Heart right ventricle (tissue), 16 donors: ENCODE data around the gene YEATS2. TPM values are rescaled to one million over a fixed set of nuclear protein-coding genes. Genes with fewer than 3 reads are reported as not detected.

ENCODE experiments used
- ATAC-seq, 8 donors: fragments of 200-7000 bp; cut with Tn5 transposase; one replicate each; pipeline ENCODE4 v1.9.1; 2020; ENCODE audit warnings: mild to moderate bottlenecking in 8 of 8, moderate library complexity in 8 of 8, moderate number of reproducible peaks in 1 of 8
- DNase-seq, 2 donors: peaks; one replicate each; pipeline ENCODE4 v3.0.0-alpha.2; 2020
- H3K27ac ChIP-seq, 10 donors: fragments of 200-600 bp; sonication (generic) in 2 of 10; one replicate each; pipeline versions ENCODE4 v1.5.0 to v1.8.0; 2020 to 2022; ENCODE audit warnings: mild to moderate bottlenecking in 3 of 10
- H3K27me3 ChIP-seq, 7 donors: fragments of 200-600 bp; one replicate each; pipeline ENCODE4 v1.8.0; 2021 to 2022; ENCODE audit warnings: mild to moderate bottlenecking in 2 of 7
- H3K36me3 ChIP-seq, 9 donors: fragments of 200-600 bp; sonication (generic) in 1 of 9; one replicate each; pipeline versions ENCODE4 v1.5.0 to v1.8.0; 2020 to 2022; ENCODE audit warnings: mild to moderate bottlenecking in 2 of 9
- H3K4me1 ChIP-seq, 9 donors: fragments of 200-600 bp; sonication (generic) in 1 of 9; one replicate each; pipeline versions ENCODE4 v1.5.0 to v1.8.0; 2020 to 2022; ENCODE audit warnings: mild to moderate bottlenecking in 4 of 9
- H3K4me3 ChIP-seq, 10 donors: fragments of 200-600 bp; sonication (generic) in 2 of 10; one replicate each; pipeline versions ENCODE4 v1.5.0 to v1.8.0; 2020 to 2022; ENCODE audit warnings: mild to moderate bottlenecking in 7 of 10, moderate library complexity in 2 of 10
- H3K9me3 ChIP-seq, 11 donors: fragments of 200-600 bp in 10 of 11; sonication (generic) in 2 of 11; one replicate each; pipeline versions ENCODE4 v1.5.0 to v1.8.0; 2013 to 2022; ENCODE audit warnings: mild to moderate bottlenecking in 2 of 11, control low read depth in 1 of 11, moderate library complexity in 1 of 11
- WGBS, 2 donors: extraction: QIAGEN DNeasy Blood & Tissue Kit; methylation state at CpG; one replicate each; pipeline ENCODE4 v1.1.7; 2013; ENCODE audit warnings: inconsistent platforms in 1 of 2; 5-methylcytosine and 5-hydroxymethylcytosine counted together
- intact Hi-C, 10 donors: fragments of 100-400 bp; cut with DNase I; formaldehyde crosslinking; loops; one replicate each; pipeline versions ENCODE4 v1.11.1 to v1.14.2; 2022
- long read RNA-seq, 3 donors: library from polyadenylated mRNA; unstranded; transcript quantifications; one replicate each; pipeline ENCODE4 v2.0.0, GENCODE V29; 2020 to 2021
- polyA plus RNA-seq, 2 donors: library from polyadenylated mRNA; stranded (reverse); fragments of 200-250 nt; gene quantifications; one replicate each; pipeline ENCODE4 v1.2.3, GENCODE V29; 2013
- total RNA-seq, 10 donors: library from RNA; stranded (reverse); fragmentation: NEBNext Ultra II Directional in 3 of 10; extraction: Animal tissue kit (Norgen Biotek cat#: 25700) in 3 of 10; gene quantifications; one replicate each; pipeline versions ENCODE4 v1.2.1 to v1.2.4, GENCODE V29; 2021 to 2023
- TF ChIP-seq, protein P1 (sequence below), 9 donors: fragments of 200-600 bp; sonication (generic) in 2 of 9; IDR thresholded peaks; one replicate each; pipeline versions ENCODE4 v1.5.0 to v1.8.0; 2021 to 2022; ENCODE audit warnings: antibody characterized with exemption in 9 of 9, mild to moderate bottlenecking in 5 of 9, moderate library complexity in 1 of 9
- donor health status: Arrhythmogenic right ventricular cardiomyopathy.
- donor health status: ischemic (EF 13 %, LVEDD 7.1; RV severe dilation, severe dysfunction).
- donor health status: healthy with polysubstance abuse.
- donor health status: DM: no; HTN: yes; CAD: no.
- donor health status: DM: no; HTN: no; CAD: no.
- donor health status: ischemic (EF 25% LVEDD 6.9; RV normal size, moderate dysfunction).
- donor health status: ischemic (EF 25% LVEDD 5.7; RV mildly dilated, moderate dysfunction).
- donor health status: healthy.
- donor health status: DM: yes; HTN: yes; CAD: no.
- donor health status: Ischemic cardiomyopathy.
- donor health status: ischemic (EF 35%, LVEDD 5.7; RV mildly dilated, moderate dysfunction).
- donor health status: nonischemic (EF 11% LVEDD 7.7; RV severe dilation, severe dysfunction).
- donor health status: DM: yes; HTN: yes; CAD: no.
- donor health status: PGD.
- donor health status: ischemic (EF 29% LVEDD 5.4; RV normal size, mild dysfunction).
- donor health status: nonischemic (EF 23%, LVEDD 6.1; RV moderate dilation, normal function).

Gene YEATS2
- total RNA-seq (10 to 100 TPM in 6 of 10 donors, 1 to 10 TPM in 4; 8.0 to 22.2 (median 10.5) TPM), polyA plus RNA-seq (1 to 10 TPM; 4.6 to 4.8 TPM)
- long read RNA-seq, donor 1, partial matches to known transcripts = 3 of 5 reads
- long read RNA-seq, donor 1, other reads (novel, unspliced or antisense) = 2 of 5 reads
- long read RNA-seq, donor 2, full-length matches to known transcripts = 1 of 11 reads
- long read RNA-seq, donor 2, partial matches to known transcripts = 7 of 11 reads
- long read RNA-seq, donor 2, other reads (novel, unspliced or antisense) = 3 of 11 reads
- long read RNA-seq, donor 3, partial matches to known transcripts = 8 of 10 reads
- long read RNA-seq, donor 3, other reads (novel, unspliced or antisense) = 2 of 10 reads

DNA sequence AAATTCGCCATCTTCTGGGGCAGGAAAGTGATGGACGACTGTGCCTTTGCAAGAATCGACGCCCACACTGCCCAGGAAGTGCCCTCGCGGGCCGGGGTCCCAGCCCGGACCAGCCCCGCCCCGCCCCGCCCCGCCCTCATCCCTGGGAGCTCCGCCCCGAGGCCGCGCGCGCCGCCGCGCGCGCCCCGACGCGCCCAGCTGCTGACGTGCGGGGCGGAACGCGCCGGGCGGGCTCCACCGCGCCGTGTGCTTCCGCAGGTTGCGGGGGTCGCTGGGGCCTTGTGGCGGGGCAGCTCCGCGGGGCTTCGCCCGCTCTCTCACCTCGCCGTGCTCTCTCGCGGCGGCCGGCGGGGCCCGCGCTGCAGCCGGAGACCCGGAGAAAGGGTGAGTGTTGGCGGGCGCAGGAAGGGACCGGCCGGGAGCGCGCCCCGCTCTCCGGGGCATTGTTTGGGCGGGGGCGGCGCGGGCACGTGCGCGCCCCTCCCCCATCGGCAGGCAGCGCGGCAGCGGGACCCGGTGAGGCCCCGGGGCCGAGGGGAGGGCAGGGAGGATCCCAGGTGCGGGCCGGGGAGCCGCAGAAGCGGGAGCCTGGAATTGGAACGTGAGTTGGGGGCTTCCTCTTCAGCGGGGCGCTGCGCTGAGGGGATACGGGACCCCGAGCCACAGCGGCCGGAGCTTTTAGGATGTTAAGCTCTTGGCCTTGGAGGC is at the start of gene YEATS2:
TSS of gene YEATS2 (plus strand) at position 188 of the 708 bp plus-strand sequence. CDS start 17,366 bp downstream, outside the sequence.
- 0% methylated on average over 61 to 89 of the region's 89 CpGs for WGBS, 2 donors
- peaks cover 0 to 35% (median 21%) of the 10 kb centered on the region in 9 donors for H3K4me1 ChIP-seq
- H3K9me3 ChIP-seq = no peaks in the 10 kb centered on the region
- ATAC-seq = peak; percentile 76 to 94 (median 88)
- no peaks in the 10 kb centered on the region for H3K27me3 ChIP-seq
- H3K36me3 ChIP-seq = peaks cover 0 to 14% (median 0%) of the 10 kb centered on the region in 9 donors
- TF ChIP-seq, protein P1, sequence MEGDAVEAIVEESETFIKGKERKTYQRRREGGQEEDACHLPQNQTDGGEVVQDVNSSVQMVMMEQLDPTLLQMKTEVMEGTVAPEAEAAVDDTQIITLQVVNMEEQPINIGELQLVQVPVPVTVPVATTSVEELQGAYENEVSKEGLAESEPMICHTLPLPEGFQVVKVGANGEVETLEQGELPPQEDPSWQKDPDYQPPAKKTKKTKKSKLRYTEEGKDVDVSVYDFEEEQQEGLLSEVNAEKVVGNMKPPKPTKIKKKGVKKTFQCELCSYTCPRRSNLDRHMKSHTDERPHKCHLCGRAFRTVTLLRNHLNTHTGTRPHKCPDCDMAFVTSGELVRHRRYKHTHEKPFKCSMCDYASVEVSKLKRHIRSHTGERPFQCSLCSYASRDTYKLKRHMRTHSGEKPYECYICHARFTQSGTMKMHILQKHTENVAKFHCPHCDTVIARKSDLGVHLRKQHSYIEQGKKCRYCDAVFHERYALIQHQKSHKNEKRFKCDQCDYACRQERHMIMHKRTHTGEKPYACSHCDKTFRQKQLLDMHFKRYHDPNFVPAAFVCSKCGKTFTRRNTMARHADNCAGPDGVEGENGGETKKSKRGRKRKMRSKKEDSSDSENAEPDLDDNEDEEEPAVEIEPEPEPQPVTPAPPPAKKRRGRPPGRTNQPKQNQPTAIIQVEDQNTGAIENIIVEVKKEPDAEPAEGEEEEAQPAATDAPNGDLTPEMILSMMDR (IDR thresholded peaks at IDR 0.05) = no peak
- DNase-seq = peak; percentile 42 to 68
- intact Hi-C loops = loop anchor here in 2 of 10 donors (2.0 to 5.0 kb wide), 2 partner anchors 60 to 61 kb away; partner anchors contain the start of gene KLHL24 (in 1 of the 2)
- H3K27ac ChIP-seq = peak within 1 kb of the TSS; percentile 75 to 98 (median 94)
- H3K4me3 ChIP-seq = peak within 1 kb of the TSS; percentile 74 to 100 (median 98)

DNA sequence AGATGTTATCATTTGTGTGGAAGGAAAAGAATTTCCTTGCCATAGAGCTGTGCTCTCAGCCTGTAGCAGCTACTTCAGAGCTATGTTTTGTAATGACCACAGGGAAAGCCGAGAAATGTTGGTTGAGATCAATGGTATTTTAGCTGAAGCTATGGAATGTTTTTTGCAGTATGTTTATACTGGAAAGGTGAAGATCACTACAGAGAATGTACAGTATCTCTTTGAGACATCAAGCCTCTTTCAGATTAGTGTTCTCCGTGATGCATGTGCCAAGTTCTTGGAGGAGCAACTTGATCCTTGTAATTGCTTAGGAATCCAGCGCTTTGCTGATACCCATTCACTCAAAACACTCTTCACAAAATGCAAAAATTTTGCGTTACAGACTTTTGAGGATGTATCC is 47.0 kb upstream of the YEATS2 start:
- ATAC-seq = no peak
- Histone ChIP-seq H3K36me3 (peaks cover 0 to 98% (median 49%) of the 10 kb centered on the region in 9 donors), H3K27me3 (no peaks in the 10 kb centered on the region), H3K27ac (no peak overlapping the region), H3K9me3 (peaks cover 0 to 55% (median 27%) of the 10 kb centered on the region in 11 donors), H3K4me3 (no peak overlapping the region), H3K4me1 (peaks cover 0 to 41% (median 6%) of the 10 kb centered on the region in 9 donors)
- TF ChIP-seq, protein P1 (IDR thresholded peaks at IDR 0.05) = no peak
- DNase-seq = no peak
- WGBS, 2 donors = 83 to 85% methylated on average over 4 of the region's 4 CpGs
- intact Hi-C loops = no loop called here

DNA sequence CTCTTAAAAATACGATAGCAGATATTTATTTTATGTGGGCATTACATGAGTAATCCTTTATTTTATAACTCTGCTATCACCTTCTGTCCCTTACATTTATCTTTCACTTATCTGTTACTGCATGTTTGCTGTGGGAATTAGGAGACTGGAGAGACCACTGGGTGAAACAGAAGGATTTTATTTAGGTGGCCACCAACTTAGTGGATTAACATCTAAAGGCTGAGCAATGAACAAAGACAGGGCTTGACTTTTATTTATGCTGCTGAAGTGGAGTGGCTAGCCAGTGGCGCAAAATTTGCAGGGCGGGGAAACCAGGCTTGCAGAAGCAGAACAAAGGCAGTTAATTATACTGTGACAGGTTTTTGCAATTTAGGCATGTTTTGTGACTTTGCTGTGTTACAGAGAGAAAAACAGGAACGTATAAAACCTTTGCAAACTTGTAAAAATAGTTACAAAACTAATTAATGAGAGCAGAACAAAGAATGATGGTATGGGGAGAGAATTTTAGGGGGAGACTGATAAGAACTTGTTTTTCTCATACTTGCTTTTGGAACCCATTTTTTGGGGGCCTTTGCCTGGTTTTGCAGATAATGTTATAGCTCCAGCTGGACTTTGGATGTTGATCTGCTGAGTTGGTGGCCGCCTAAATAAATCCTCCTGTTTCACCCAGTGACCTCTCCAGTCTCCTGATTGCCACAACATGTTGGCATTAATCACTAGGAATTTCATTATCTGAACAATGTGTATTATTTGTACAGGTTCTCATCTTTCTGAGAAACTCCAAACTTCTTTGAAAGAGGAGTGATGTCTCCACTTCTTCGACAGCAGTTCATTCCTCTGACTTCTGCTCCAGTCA is 44.2 kb upstream of the YEATS2 start:
- H3K36me3 ChIP-seq = peaks cover 0 to 95% (median 52%) of the 10 kb centered on the region in 9 donors
- TF ChIP-seq, protein P1 (IDR thresholded peaks at IDR 0.05) = no peak
- no peak overlapping the region for H3K4me3 ChIP-seq
- no peak overlapping the region for H3K27ac ChIP-seq
- intact Hi-C loops = no loop called here
- no peak for ATAC-seq
- peaks cover 0 to 57% (median 27%) of the 10 kb centered on the region in 11 donors for H3K9me3 ChIP-seq
- H3K27me3 ChIP-seq = no peaks in the 10 kb centered on the region
- WGBS, 2 donors = 92 to 96% methylated on average over 6 of the region's 6 CpGs
- H3K4me1 ChIP-seq = peaks cover 0 to 52% (median 12%) of the 10 kb centered on the region in 9 donors
- no peak for DNase-seq
